ENCODE measurements around the gene DOCK9.

The DOCK9 gene

GRCh38 chr13:98838776-98839175, 139.1 kb downstream of the DOCK9 start:
- H3K9me3 ChIP-seq (ENCODE audit: low read length): no peaks in the 10 kb centered on the region
- TF ChIP-seq EZH2 (IDR thresholded peaks at IDR 0.05; ENCODE audit: borderline replicate concordance, low read length): no peak
- no peak for TF ChIP-seq CTCF (IDR thresholded peaks at IDR 0.05; ENCODE audit: low read length)
- no peaks in the 10 kb centered on the region for H3K4me1 ChIP-seq (ENCODE audit: insufficient read depth, low read length, severe bottlenecking)
- no peaks in the 10 kb centered on the region for H3K9me2 ChIP-seq (ENCODE audit: low read depth, low read length)
- H3K9ac ChIP-seq (ENCODE audit: low read length): no peak overlapping the region
- H3K4me3 ChIP-seq (ENCODE audit: low read depth, low read length, poor library complexity, severe bottlenecking): no peak overlapping the region
- H3F3A ChIP-seq (ENCODE audit: insufficient read depth, low read length): no peaks in the 10 kb centered on the region
- H3K79me2 ChIP-seq (ENCODE audit: insufficient read depth, low read length): no peaks in the 10 kb centered on the region
- no peaks in the 10 kb centered on the region for H3K36me3 ChIP-seq (ENCODE audit: insufficient read depth, low read length)
- no peaks in the 10 kb centered on the region for H4K20me1 ChIP-seq (ENCODE audit: insufficient read depth, low read length)
- no peak overlapping the region for H3K27ac ChIP-seq (ENCODE audit: low read depth, low read length, poor library complexity, severe bottlenecking)
- H3K4me2 ChIP-seq (ENCODE audit: low read length): no peak overlapping the region
- H3K27me3 ChIP-seq (ENCODE audit: insufficient read depth, low read length): no peaks in the 10 kb centered on the region
- no peak overlapping the region for H2AFZ ChIP-seq (ENCODE audit: low read length)

GRCh38 chr13:98837896-98838295, 140.0 kb downstream of the DOCK9 start:
- no peak for TF ChIP-seq CTCF (IDR thresholded peaks at IDR 0.05; ENCODE audit: low read length)
- TF ChIP-seq EZH2 (IDR thresholded peaks at IDR 0.05; ENCODE audit: borderline replicate concordance, low read length): no peak
- Histone ChIP-seq H3K27ac (ENCODE audit: low read depth, low read length, poor library complexity, severe bottlenecking) (no peak overlapping the region), H3K4me1 (ENCODE audit: insufficient read depth, low read length, severe bottlenecking) (no peaks in the 10 kb centered on the region), H3K4me3 (ENCODE audit: low read depth, low read length, poor library complexity, severe bottlenecking) (no peak overlapping the region), H3K9ac (ENCODE audit: low read length) (no peak overlapping the region), H3K9me2 (ENCODE audit: low read depth, low read length) (no peaks in the 10 kb centered on the region), H3K79me2 (ENCODE audit: insufficient read depth, low read length) (no peaks in the 10 kb centered on the region), H3K36me3 (ENCODE audit: insufficient read depth, low read length) (no peaks in the 10 kb centered on the region), H2AFZ (ENCODE audit: low read length) (no peak overlapping the region), H3K4me2 (ENCODE audit: low read length) (no peak overlapping the region), H3K9me3 (ENCODE audit: low read length) (no peaks in the 10 kb centered on the region), H3F3A (ENCODE audit: insufficient read depth, low read length) (no peaks in the 10 kb centered on the region), H3K27me3 (ENCODE audit: insufficient read depth, low read length) (no peaks in the 10 kb centered on the region), H4K20me1 (ENCODE audit: insufficient read depth, low read length) (no peaks in the 10 kb centered on the region)

- no peaks in the 10 kb centered on the region for H3K4me1 ChIP-seq (ENCODE audit: insufficient read depth, low read length, severe bottlenecking)
- H3K36me3 ChIP-seq (ENCODE audit: insufficient read depth, low read length): no peaks in the 10 kb centered on the region
- no peak overlapping the region for H3K4me3 ChIP-seq (ENCODE audit: low read depth, low read length, poor library complexity, severe bottlenecking)
These were observed 142.7 kb downstream of the DOCK9 start for GRCh38 chr13:98835156-98835555.

More at GRCh38 chr13:98835156-98835555, 142.7 kb downstream of the DOCK9 start:
- Histone ChIP-seq H3K4me2 (ENCODE audit: low read length) (no peak overlapping the region), H3K9me2 (ENCODE audit: low read depth, low read length) (no peaks in the 10 kb centered on the region), H3F3A (ENCODE audit: insufficient read depth, low read length) (no peaks in the 10 kb centered on the region), H3K27ac (ENCODE audit: low read depth, low read length, poor library complexity, severe bottlenecking) (no peak overlapping the region), H4K20me1 (ENCODE audit: insufficient read depth, low read length) (no peaks in the 10 kb centered on the region), H3K9ac (ENCODE audit: low read length) (no peak overlapping the region), H3K27me3 (ENCODE audit: insufficient read depth, low read length) (no peaks in the 10 kb centered on the region), H3K79me2 (ENCODE audit: insufficient read depth, low read length) (no peaks in the 10 kb centered on the region), H2AFZ (ENCODE audit: low read length) (no peak overlapping the region), H3K9me3 (ENCODE audit: low read length) (no peaks in the 10 kb centered on the region)
- TF ChIP-seq EZH2 (IDR thresholded peaks at IDR 0.05; ENCODE audit: borderline replicate concordance, low read length) (no peak), CTCF (IDR thresholded peaks at IDR 0.05; ENCODE audit: low read length) (no peak)
